Fibroblast of lung (primary cell): ENCODE data around the gene PELO.

Experiments used
- CTCF ChIP-seq, 2 donors: IDR thresholded peaks in 1 of 2; conservative IDR thresholded peaks in 1 of 2; 1 replicate in 1 of 2; 2 replicates in 1 of 2; pipeline ENCODE4 v1.5.1; 2011 to 2012; ENCODE audit warnings: low read length in 2 of 2, control low read depth in 1 of 2, inconsistent platforms in 1 of 2, low read depth in 1 of 2, mild to moderate bottlenecking in 1 of 2
- EZH2 ChIP-seq: IDR thresholded peaks from 2 replicates; pipeline ENCODE4 v1.5.1; 2012; ENCODE audit warnings: low read length, control low read depth, mild to moderate bottlenecking; ENCODE audit errors: missing control alignments

GRCh38 chr5:52829664-52830063, 41.9 kb downstream of the PELO start:
- TF ChIP-seq CTCF (conservative IDR thresholded peaks at IDR 0.05 in 1 of 2, IDR thresholded peaks at IDR 0.05 in 1 of 2; ENCODE audit: low read depth in 1 of 2, low read length in 2 of 2) (no peak), EZH2 (no peak)
